SK-N-MC (cell line): ENCODE results near the gene LRRC38.

Source experiments
- EZH2 ChIP-seq: fragments of 200-600 bp; sonication (generic); IDR thresholded peaks from one replicate; pipeline ENCODE4 v1.6.1; 2017; ENCODE audit warnings: antibody characterized with exemption
- FOXP2 ChIP-seq: optimal IDR thresholded peaks from 2 replicates; pipeline ENCODE3; 2011; ENCODE audit warnings: mild to moderate bottlenecking, moderate library complexity; ENCODE audit not compliant: insufficient read depth; ENCODE audit errors: extremely low read length, control extremely low read depth
- POLR2AphosphoS5 ChIP-seq: IDR thresholded peaks from 2 replicates; pipeline ENCODE4 v1.6.1; 2012; ENCODE audit warnings: mild to moderate bottlenecking, low read depth, low read length, borderline replicate concordance

- no peak for TF ChIP-seq EZH2
- TF ChIP-seq POLR2AphosphoS5, result no peak
- TF ChIP-seq FOXP2, result no peak
Measured at GRCh38 chr1:13492711-13493110, 21.1 kb downstream of the LRRC38 start.
